Activated naive CD4-positive, alpha-beta T cell treated with anti-CD3 and anti-CD28 coated beads, Interleukin-2, amount 10 ng/mL, durations not matched to agents 7 days and 5 days (primary cell): ENCODE measurements around the gene CKB.

Source experiments
- CTCF ChIA-PET: fragments of 350-600 bp; sonication (Branson Sonifier 250); formaldehyde crosslinking; loops from one replicate; lab custom pipeline; 2021; ENCODE audit warnings: antibody characterized with exemption; lab: Charles Lee
- DNase-seq: peaks from one replicate; pipeline ENCODE4 v3.0.0-alpha.2; 2020
- H3K27ac Mint-ChIP-seq: one replicate; pipeline ENCODE4 v1.8.0; 2021; ENCODE audit warnings: mild to moderate bottlenecking, moderate library complexity, mixed read lengths
- H3K27me3 Mint-ChIP-seq: one replicate; pipeline ENCODE4 v1.8.0; 2021; ENCODE audit warnings: mild to moderate bottlenecking, mixed read lengths
- H3K36me3 Mint-ChIP-seq: one replicate; pipeline ENCODE4 v1.8.0; 2021; ENCODE audit warnings: mixed read lengths
- H3K4me1 Mint-ChIP-seq: one replicate; pipeline ENCODE4 v1.8.0; 2021; ENCODE audit warnings: mixed read lengths
- H3K4me3 Mint-ChIP-seq: one replicate; pipeline ENCODE4 v1.8.0; 2021; ENCODE audit warnings: mild to moderate bottlenecking, moderate library complexity, mixed read lengths
- H3K9me3 Mint-ChIP-seq: one replicate; pipeline ENCODE4 v1.8.0; 2021; ENCODE audit warnings: mixed read lengths

Gene CKB

DNA sequence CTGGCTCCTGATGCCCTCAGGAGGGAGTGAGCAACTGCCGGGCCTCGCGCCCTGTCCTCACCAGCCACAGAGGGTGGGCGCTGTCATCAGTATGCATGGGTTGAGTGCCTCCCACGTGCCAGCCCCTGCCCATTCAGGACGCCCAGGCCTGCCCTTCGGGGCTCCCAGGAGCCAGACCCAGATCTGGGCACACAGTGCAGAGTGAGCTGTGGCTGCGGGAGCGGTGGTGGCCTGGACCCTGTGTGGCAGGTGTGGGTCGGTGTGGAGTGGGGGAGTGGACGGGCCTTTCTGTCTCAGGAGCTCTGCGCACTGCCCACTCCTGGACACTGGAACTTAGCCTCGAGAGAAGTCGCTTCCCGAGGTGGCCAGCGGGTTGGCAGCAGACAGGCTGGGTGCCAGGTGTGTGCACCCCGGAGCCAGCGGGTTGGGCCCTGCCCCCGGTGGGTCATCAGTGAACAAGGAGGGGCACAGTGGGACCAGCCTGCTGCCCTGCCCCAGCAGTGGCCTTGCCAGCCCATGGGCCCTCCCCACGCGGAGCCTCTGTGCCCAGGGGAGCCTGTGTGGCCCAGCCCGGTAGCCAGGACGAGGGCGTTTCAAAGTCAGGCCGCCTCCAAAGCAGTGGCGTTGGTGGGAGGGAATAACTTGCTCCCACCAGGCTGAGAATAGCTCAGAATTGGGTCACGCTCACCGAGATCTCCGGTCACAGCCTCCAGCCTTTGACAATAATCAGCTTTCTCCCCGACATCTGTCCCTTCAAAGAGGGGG is 15.8 kb upstream of the CKB start:
- DNase-seq = no peak
- CTCF ChIA-PET = interaction anchor here (0.9 kb wide), 1 partner anchor 18 kb away, joined by 4 read pairs; no protein-coding TSS in a partner anchor
- H3K27ac Mint-ChIP-seq = no peak overlapping the region

DNA sequence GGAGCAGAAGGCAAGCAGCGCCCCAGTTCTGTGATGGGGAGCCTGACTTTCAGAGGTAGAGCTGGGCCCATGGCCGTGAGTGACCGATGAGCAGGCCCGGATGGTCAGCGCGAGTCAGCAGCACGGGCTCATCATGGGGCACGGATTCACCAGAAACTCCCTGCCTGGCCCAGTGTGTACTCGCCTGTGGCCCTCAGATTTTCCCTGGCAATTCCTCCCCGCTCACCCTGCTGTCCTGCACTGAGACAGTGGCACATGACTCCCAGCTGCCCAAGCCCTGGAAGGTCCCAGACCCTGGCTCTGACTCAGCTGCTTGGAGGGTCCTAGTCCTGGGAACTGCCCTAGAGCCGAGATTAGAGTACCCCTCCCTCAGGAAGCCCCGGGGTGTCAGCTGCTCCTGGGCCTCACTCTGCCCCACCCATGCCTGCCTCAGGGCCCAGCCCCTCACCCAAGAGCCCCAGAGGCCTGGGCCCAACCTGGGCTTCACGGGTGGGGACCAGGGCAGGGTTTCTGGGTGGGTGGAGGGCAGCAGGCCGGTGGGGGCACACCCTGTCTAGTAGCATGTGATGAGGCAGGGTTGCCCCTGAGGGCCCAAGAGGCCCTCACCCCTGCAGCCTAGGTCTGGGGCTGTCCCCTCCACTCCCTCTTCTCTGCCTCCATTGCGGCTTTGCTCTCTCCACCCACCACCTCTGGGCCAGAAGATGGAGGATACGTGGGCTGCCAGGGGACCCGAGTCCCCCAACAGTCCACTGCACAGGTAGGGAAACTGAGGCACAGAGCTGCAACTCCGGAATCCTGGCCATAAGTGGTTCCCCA is 14.8 kb upstream of the CKB start:
- Mint-ChIP-seq H3K36me3 (no peaks in the 10 kb centered on the region), H3K9me3 (no peaks in the 10 kb centered on the region), H3K4me1 (no peaks in the 10 kb centered on the region), H3K4me3 (no peak overlapping the region), H3K27ac (no peak overlapping the region), H3K27me3 (peaks cover 27% of the 10 kb centered on the region)
- no peak for DNase-seq
- CTCF ChIA-PET = interaction anchor here (1.0 kb wide), 1 partner anchor 9 kb away, joined by 3 read pairs; no protein-coding TSS in a partner anchor

More for the DNA sequence above, 15.8 kb upstream of the CKB start:
- Mint-ChIP-seq H3K36me3 (no peaks in the 10 kb centered on the region), H3K9me3 (no peaks in the 10 kb centered on the region), H3K4me1 (no peaks in the 10 kb centered on the region), H3K27me3 (peaks cover 27% of the 10 kb centered on the region), H3K4me3 (no peak overlapping the region)

DNA sequence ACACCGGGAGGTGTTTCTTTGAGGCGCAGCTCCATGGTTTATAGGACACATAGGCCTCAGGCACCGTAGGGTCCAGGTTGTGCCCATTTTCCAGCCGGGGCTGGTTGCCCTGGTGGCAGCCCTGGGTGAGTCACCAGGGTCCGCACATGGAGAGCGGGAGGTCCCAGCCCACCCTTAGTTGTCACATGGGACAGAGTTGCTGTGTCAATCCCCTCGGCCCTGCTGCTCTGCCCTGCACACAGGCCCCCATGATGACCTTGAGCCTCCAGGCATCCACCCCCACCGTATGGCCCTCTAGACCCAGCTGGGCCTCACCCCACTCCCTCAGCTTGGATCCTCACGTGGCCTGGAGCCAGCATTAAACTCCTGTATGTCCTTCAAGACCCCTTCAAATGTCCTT is 14.1 kb upstream of the CKB start:
- H3K4me1 Mint-ChIP-seq = no peaks in the 10 kb centered on the region
- H3K27ac Mint-ChIP-seq = no peak overlapping the region
- no peaks in the 10 kb centered on the region for H3K9me3 Mint-ChIP-seq
- H3K4me3 Mint-ChIP-seq = no peak overlapping the region
- CTCF ChIA-PET = interaction anchor here (1.0 kb wide), 1 partner anchor 10 kb away, joined by 3 read pairs; no protein-coding TSS in a partner anchor
- peaks cover 20% of the 10 kb centered on the region for H3K27me3 Mint-ChIP-seq
- no peaks in the 10 kb centered on the region for H3K36me3 Mint-ChIP-seq
- no peak for DNase-seq

DNA sequence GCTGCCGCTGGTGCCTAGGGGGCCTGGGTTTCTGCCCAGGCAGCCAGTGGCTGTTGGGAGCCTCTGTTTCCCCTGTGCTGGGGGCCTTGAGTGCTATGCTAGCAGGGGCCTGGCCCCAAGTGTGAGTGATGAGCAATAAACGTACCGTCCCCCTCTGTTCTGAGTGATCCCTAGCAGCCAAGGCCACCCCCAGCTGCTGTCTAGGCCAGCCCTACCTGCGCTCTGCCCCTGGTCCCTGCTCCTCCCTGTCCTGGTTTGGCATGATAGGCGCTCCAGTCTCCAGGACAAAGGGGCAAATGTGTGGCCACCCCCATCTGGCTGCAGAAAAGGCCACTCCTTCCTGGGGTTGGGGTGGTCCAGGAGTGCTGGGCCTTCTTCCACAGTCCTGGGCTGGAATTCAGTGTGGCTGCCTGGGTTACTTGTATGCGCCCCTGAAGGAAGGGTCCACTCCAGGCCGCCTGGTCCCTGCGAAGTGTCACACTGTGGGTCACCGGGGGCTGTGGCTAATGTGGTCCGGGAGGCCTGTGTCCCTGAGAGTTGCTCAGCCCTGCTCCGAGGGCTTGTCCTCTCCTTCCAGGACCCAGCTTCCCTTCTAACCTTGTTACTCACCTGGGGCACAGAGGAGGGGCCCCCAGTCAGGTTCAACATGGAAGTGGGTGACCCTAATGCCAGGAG is 13.4 kb upstream of the CKB start:
- Mint-ChIP-seq H3K27ac (no peak overlapping the region), H3K4me3 (no peak overlapping the region), H3K4me1 (peaks cover 5% of the 10 kb centered on the region), H3K36me3 (no peaks in the 10 kb centered on the region), H3K9me3 (no peaks in the 10 kb centered on the region), H3K27me3 (peaks cover 16% of the 10 kb centered on the region)
- no peak for DNase-seq
- CTCF ChIA-PET = interaction anchor here (1.0 kb wide), 1 partner anchor 10 kb away, joined by 3 read pairs; no protein-coding TSS in a partner anchor

DNA sequence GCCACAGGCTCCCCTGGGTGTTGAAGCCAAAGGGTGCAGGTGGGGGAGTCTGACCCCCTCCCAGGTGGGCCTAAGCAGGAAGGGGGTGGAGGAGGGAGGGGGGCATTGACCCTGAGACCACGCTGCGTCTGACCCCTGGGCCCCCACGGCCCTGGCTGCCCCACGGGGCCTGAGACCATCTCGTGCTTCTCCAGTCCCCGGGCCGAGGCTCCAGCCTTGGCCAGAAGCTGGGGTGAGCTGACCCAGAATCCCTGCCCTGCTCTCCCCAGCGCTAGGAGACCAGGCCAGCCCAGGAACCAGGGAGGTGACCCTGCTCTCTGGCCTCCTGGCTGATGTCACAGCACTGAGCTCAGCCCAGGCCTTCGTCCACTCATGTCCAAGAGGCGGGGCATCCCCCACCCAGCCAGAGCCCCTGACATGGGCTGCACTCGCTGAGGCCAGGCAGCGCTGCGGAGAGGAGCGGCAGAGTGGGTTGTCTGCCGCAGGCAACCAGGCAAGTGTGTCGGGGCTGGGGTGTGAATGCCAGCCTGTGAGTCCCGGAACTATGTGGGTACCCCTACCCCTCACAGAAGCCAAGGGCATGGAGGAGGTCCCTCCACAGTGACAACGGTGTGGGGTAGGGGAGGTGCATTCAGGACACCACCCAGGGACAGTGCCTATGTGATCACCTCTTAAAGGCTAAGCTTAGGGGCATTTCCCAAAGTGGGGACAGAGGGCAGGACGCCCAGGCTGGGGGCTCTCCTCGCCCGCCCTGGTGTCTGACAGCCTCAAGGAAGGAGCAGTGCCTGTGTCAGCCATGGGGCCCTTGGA is 12.7 kb upstream of the CKB start:
- no peak overlapping the region for H3K4me3 Mint-ChIP-seq
- H3K27me3 Mint-ChIP-seq = peaks cover 10% of the 10 kb centered on the region
- no peak for DNase-seq
- CTCF ChIA-PET = interaction anchor here (2.1 kb wide), 1 partner anchor 17 kb away, joined by 8 read pairs; no protein-coding TSS in a partner anchor
- no peak overlapping the region for H3K27ac Mint-ChIP-seq
- H3K36me3 Mint-ChIP-seq = no peaks in the 10 kb centered on the region
- H3K9me3 Mint-ChIP-seq = no peaks in the 10 kb centered on the region
- peaks cover 11% of the 10 kb centered on the region for H3K4me1 Mint-ChIP-seq

DNA sequence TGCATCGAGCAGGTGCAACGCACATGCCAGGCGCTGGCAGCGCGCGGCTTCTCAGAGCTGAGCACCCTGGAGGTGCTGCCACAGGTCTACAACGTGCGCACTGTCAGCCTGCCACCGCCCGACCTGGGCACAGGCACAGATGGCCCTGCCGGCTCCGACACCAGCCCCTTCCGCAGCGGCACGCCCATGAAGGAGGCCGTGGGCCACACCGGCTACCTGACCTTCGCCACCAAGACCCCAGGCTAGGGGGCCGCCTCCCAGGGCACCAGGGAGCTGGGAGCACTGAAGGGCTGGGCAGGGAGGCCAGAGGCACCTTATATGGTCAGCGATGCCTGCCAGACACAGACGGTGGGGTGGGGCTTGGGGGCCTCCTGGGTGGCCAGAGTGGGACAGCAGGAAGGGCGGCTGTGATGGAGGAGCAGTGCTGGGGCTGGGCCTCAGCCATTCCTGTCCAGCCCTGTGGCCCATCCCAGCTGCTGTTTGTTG is 12.0 kb upstream of the CKB start:
- H3K4me3 Mint-ChIP-seq = no peak overlapping the region
- H3K4me1 Mint-ChIP-seq = peaks cover 18% of the 10 kb centered on the region
- H3K36me3 Mint-ChIP-seq = peaks cover 2% of the 10 kb centered on the region
- no peak overlapping the region for H3K27ac Mint-ChIP-seq
- no peak for DNase-seq
- CTCF ChIA-PET = interaction anchor here (0.6 to 2.1 kb wide), 2 partner anchors 16 to 162 kb away, joined by 3 to 8 read pairs; no protein-coding TSS in a partner anchor
- H3K27me3 Mint-ChIP-seq = peaks cover 10% of the 10 kb centered on the region
- no peaks in the 10 kb centered on the region for H3K9me3 Mint-ChIP-seq

DNA sequence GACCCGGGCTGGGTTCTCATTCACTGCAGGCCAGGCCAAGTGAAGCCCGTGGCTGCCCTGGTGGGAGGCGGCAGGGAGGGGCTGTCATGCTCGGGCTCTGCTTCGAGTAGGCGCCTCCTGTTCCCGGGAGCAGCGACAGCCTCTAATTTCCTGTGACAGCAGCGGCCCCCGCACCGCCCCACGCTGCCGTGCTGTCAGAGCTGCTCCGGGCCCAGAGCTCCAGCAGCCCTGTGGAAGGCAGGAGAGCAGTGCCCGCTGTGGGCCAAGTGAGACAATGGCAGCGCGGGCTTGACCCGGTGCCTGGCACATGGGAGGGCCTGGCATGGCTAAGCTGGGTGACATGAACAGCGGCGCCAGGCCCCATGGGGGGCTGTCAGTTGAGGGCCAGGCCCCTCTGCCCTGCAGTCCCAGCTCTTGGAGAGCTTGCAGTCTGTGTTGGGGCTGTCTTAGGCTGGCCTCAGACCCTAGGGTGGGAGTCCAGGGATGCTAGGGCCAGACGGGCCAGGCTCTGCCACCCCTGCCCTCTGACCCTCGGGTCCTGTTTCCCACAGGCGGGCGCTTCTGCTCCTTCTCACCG is 11.5 kb upstream of the CKB start:
- no peak overlapping the region for H3K4me3 Mint-ChIP-seq
- no peak for DNase-seq
- H3K27ac Mint-ChIP-seq = no peak overlapping the region
- peaks cover 4% of the 10 kb centered on the region for H3K36me3 Mint-ChIP-seq
- CTCF ChIA-PET = interaction anchor here (0.6 to 2.1 kb wide), 2 partner anchors 15 to 161 kb away, joined by 3 to 8 read pairs; no protein-coding TSS in a partner anchor
- peaks cover 20% of the 10 kb centered on the region for H3K4me1 Mint-ChIP-seq
- H3K27me3 Mint-ChIP-seq = peaks cover 8% of the 10 kb centered on the region
- no peaks in the 10 kb centered on the region for H3K9me3 Mint-ChIP-seq

DNA sequence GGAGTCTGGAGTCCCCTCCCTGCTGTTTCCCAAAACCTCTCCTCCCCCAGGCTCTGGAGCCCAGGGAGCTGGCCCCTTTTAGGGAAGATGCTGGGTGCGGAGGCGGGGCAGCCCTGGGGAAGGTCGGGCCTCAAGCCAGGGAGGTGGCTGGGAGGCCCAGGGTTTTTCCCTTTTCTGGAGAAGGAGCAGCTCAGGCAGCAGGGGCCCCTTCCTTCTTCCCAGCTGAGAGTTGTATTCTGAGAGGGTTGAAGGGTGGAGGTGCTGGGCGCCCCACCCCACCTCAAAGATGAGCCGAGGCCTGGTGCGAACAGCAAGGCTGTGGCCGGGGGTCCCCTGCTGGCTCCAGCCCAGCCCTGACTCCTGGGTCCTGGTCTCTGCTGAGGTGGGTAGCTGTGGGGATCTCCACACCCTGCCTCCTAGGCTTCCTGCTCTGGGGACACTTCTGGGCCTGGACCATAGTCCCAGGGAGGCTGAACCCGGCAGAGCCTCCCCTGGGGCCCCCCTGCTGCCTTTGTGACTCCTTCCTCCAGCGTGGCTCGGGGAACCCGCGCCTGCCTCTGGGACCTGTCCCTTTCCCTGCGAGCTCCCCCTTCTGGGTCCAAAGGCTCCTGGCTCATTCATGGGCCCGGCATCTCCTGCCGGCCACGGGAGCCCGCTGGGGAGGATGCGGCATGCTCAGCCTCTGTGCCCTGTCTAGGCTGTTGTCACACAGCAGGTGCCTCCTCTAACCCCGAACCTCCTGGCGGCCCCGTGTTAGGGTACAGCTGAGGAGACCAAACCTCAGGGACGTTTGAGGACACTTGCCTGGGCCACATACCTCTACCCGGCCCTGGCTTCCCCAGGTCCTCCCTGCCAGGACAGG is 10.7 kb upstream of the CKB start:
- CTCF ChIA-PET = interaction anchor here (2.1 kb wide), 1 partner anchor 15 kb away, joined by 8 read pairs; no protein-coding TSS in a partner anchor
- Mint-ChIP-seq H3K27ac (no peak overlapping the region), H3K4me1 (peaks cover 21% of the 10 kb centered on the region), H3K36me3 (peaks cover 4% of the 10 kb centered on the region), H3K4me3 (no peak overlapping the region), H3K9me3 (no peaks in the 10 kb centered on the region), H3K27me3 (peaks cover 4% of the 10 kb centered on the region)
- DNase-seq = no peak

DNA sequence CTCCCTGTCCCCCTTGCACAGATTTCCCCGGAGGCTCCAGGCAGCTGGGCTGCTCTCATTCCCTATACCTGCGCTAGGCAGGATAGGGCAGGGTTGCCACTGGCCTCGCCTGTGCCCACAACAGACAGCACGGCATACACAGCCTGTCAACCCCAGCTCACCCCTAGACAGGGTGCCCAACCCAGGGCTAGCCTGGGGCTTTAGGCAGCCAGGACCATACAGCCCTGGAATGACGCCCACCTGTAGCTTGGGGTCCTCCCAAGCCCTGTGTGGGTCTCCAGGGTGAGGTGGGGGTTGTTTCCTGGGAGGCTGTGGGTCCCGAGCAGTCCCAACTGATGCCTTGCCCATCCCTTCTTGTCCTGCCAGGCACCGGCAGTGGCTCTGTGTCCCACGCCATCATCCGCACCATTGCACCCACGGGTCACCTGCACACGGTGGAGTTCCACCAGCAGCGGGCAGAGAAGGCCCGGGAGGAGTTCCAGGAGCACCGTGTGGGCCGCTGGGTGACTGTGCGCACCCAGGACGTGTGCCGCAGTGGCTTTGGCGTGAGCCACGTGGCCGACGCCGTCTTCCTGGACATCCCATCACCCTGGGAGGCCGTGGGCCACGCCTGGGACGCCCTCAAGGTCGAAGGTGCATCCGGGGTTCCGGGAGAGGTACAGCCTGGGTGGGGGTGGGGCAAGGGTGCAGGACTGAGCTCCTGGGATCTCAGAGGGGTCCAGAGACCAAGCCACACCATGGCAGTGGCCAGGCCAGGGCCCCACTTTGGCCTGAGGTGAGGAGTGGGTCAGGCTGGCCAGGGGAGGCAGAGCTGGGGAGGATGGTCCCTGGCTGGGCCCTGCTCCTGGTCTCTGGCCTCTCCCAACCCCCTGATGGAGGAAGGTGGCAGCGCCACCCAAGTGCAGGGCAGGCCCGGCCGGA is 9.8 kb upstream of the CKB start:
- Mint-ChIP-seq H3K36me3 (peaks cover 4% of the 10 kb centered on the region), H3K27me3 (peaks cover 9% of the 10 kb centered on the region), H3K4me3 (no peak overlapping the region), H3K4me1 (peaks cover 28% of the 10 kb centered on the region), H3K9me3 (no peaks in the 10 kb centered on the region), H3K27ac (no peak overlapping the region)
- CTCF ChIA-PET = interaction anchor here (2.1 kb wide), 1 partner anchor 14 kb away, joined by 8 read pairs; no protein-coding TSS in a partner anchor
- DNase-seq = no peak

DNA sequence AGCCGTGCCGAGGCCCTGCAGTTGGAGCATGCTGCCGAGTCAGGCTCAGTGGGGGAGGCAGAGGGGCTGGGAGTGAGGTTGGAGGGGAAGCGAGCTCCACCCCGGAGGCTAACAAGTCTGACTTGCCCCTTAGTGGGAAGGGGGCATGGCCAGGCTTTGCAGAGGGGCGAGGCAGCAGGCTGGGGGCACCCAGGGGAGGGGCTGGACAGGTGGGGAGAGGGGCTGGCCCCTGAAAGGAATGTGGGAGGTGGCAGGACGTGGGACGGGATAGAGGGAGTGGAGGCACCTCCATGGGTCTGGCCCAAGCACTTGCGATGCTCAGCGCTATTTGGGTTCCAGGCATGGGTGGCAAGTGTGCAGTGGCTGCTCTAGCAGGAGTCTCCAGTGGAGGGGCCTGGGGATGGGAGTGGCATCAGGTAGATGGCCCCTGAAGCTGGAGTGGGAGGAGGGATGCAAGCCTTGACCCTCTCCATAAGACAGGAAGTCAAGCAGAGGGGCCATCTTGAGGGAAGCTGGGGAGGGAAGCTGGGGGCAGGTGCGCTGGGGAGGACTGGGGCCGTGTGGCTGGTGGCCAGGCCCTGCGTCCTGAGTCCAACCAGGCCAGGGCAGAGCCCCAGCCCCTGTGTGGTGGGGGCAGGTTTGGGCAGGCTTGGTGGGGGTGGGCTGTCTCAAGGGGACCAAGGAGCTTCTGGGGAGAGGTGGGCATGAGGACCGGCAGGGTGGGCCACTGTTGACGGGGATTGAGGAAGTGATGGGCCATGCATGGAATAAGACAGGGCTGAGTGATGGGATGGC is 9.0 kb upstream of the CKB start:
- no peak for DNase-seq
- H3K27ac Mint-ChIP-seq = no peak overlapping the region
- CTCF ChIA-PET = no interaction called here
- H3K36me3 Mint-ChIP-seq = peaks cover 4% of the 10 kb centered on the region
- peaks cover 34% of the 10 kb centered on the region for H3K4me1 Mint-ChIP-seq
- no peak overlapping the region for H3K4me3 Mint-ChIP-seq
- H3K9me3 Mint-ChIP-seq = no peaks in the 10 kb centered on the region
- peaks cover 14% of the 10 kb centered on the region for H3K27me3 Mint-ChIP-seq

DNA sequence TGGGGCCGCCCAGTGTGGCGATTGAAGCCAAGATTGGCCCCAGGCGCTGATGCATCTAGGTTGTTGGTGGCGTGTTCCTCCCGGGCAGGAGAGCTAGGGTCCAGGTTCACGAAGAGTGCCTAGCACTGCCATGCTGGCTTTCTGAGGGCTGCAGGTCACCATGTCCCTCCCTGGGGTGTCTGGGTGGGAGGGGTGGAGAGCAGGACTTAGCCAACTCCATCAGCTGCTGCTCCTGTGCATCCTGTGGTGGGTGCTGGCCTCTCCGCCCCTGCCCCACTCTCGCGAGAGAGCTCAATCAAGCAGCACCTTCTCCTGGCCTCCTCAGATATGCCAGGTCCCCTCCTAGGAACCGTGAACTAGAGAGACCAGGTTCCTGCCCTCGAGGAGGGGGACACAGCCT is 8.2 kb upstream of the CKB start:
- H3K4me3 Mint-ChIP-seq = no peak overlapping the region
- peaks cover 22% of the 10 kb centered on the region for H3K27me3 Mint-ChIP-seq
- peaks cover 34% of the 10 kb centered on the region for H3K4me1 Mint-ChIP-seq
- H3K27ac Mint-ChIP-seq = no peak overlapping the region
- H3K9me3 Mint-ChIP-seq = no peaks in the 10 kb centered on the region
- DNase-seq = no peak
- CTCF ChIA-PET = interaction anchor here (0.6 to 1.8 kb wide), 2 partner anchors 16 to 21 kb away, joined by 3 to 5 read pairs; no protein-coding TSS in a partner anchor
- peaks cover 4% of the 10 kb centered on the region for H3K36me3 Mint-ChIP-seq
